Measurements from ENCODE around the gene ZNF3.

DNA sequence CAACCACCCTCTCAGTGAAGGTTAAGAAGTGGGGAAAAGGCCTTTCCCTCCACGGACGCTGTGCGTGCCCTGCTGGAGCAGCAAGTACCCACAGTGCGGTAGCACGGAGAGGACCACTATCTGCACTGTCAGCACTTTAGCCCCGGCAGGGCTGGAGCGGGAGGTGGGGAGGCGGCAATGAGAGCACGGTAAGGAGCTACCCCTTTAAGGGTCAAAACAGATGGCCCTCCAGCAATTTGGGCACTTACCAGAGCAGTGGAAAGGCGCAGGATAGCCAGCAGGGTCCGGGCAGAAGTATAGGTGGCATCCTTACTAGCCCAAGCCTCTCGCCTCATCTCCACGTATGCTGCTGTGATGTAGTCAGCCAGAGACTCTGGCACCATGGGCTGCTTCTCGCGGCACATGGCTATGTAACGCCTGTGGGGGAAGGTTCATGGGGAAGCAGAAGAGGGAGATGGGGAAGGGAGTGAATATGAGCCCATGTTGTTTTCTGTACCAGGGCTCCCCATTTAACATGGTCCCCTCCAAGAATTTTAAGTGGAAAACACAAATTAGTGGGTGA, 12.5 kb upstream of the ZNF3 start:
- TF ChIP-seq, protein P1, sequence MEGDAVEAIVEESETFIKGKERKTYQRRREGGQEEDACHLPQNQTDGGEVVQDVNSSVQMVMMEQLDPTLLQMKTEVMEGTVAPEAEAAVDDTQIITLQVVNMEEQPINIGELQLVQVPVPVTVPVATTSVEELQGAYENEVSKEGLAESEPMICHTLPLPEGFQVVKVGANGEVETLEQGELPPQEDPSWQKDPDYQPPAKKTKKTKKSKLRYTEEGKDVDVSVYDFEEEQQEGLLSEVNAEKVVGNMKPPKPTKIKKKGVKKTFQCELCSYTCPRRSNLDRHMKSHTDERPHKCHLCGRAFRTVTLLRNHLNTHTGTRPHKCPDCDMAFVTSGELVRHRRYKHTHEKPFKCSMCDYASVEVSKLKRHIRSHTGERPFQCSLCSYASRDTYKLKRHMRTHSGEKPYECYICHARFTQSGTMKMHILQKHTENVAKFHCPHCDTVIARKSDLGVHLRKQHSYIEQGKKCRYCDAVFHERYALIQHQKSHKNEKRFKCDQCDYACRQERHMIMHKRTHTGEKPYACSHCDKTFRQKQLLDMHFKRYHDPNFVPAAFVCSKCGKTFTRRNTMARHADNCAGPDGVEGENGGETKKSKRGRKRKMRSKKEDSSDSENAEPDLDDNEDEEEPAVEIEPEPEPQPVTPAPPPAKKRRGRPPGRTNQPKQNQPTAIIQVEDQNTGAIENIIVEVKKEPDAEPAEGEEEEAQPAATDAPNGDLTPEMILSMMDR (IDR thresholded peaks at IDR 0.05) = no peak
- TF ChIP-seq EP300 (IDR thresholded peaks at IDR 0.05) = no peak
- no peak for TF ChIP-seq POLR2A (IDR thresholded peaks at IDR 0.05)
